GM12892 (cell line): ENCODE measurements around the gene TAC3.

ENCODE experiments used
- POLR2A ChIP-seq: IDR thresholded peaks from 2 replicates; pipeline ENCODE4 v1.6.1; 2011; ENCODE audit warnings: low read depth, low read length, control low read depth
- POLR2AphosphoS5 ChIP-seq: IDR thresholded peaks from 2 replicates; pipeline ENCODE4 v1.6.1; 2011; ENCODE audit warnings: low read depth, low read length, control low read depth
- TAF1 ChIP-seq: IDR thresholded peaks from 2 replicates; pipeline ENCODE4 v1.6.1; 2011; ENCODE audit warnings: low read depth, mild to moderate bottlenecking, control low read depth, low read length, borderline replicate concordance

GRCh38 chr12:57048423-57049118 is 32.2 kb upstream of the TAC3 start:
- no peak for TF ChIP-seq POLR2A
- no peak for TF ChIP-seq POLR2AphosphoS5
- TF ChIP-seq TAF1, result no peak
